Measurements from ENCODE around the gene NEDD9.

DNA sequence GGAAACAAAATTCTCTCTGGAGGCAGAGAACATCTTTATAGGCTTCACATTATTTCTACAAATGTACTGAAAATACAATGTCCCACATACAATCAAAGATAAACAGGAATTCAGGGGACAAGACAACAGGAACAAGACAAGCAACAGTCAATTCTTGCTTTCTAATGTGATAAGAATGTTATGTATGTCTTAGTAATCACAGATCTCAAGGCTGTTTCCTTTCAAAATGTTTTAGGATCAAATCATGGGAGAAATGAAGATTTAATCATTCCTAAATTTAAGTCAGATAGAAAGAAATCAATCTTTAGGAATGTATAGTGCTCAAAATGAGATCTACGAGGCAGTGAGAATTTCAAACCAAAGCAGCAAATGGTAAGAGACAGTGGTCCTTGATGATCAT is 32.1 kb downstream of the NEDD9 start:
- no peak for TF ChIP-seq CTCF (IDR thresholded peaks at IDR 0.05)
- no peak for TF ChIP-seq POLR2A (IDR thresholded peaks at IDR 0.05)
- TF ChIP-seq POLR2AphosphoS5 (IDR thresholded peaks at IDR 0.05), result no peak

Measured in upper lobe of left lung (tissue), 4 donors.